Measurements from ENCODE around the gene GNAI3.

- no peak for TF ChIP-seq CTCF (IDR thresholded peaks at IDR 0.05)
- TF ChIP-seq POLR2AphosphoS5 (IDR thresholded peaks at IDR 0.05; ENCODE audit: insufficient read depth in 1 of 2, low read depth in 1 of 2): peak in 1 of 2 donors; percentile 28
These were observed 88.0 kb downstream of the GNAI3 start for GRCh38 chr1:109636201-109636952.

Measured in vagina (tissue), 2 donors.